Measurements from ENCODE around the gene UQCR11. TPM values are rescaled to one million over a fixed set of nuclear protein-coding genes. Genes with fewer than 3 reads are reported as not detected.

UQCR11 gene
- total RNA-seq, 3 donors from 2014 or later: 59.6 to 117 (median 63.4) TPM

DNA sequence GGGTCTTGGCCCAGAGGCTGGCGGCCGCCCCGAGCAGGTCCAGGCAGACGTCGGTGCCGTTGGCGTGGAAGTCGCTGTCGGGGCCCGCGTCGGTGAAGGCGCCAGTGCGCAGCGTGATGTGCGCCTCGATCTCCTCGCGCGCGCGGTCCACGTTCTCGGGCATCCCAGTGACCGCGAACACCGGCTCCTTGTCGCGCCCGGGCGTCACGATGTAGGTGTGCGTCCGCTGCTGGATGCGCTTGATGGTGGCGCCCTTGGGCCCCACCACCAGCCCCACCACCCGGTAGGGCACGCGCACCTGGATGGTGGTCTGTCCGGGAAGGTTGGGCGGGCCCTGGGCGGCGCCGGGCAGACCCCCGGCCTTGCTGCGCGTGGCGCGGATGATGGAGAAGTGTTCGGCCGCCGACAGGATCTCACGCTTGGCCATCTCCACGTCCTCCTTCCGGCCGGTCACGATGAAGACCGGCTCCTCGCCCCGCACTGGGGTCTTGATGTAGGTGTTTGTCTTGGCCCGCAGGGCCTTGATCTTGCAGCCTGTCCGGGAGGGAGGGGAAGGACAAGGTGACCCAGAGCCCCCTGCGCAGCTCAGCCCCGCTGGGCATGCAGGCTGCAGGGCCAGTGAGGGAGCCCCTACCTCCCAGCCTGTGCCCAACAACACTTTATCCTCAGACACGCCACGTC is 48.7 kb downstream of the UQCR11 start:
- Histone ChIP-seq H3K4me1 (no peaks in the 10 kb centered on the region), H3K36me3 (no peaks in the 10 kb centered on the region), H3K27me3 (no peaks in the 10 kb centered on the region), H3K4me3 (no peak overlapping the region), H3K9me3 (no peaks in the 10 kb centered on the region), H3K27ac (no peak overlapping the region)
- TF ChIP-seq POLR2AphosphoS5 (IDR thresholded peaks at IDR 0.05) (no peak), POLR2A (IDR thresholded peaks at IDR 0.05) (no peak)
- TF ChIP-seq, protein P1, sequence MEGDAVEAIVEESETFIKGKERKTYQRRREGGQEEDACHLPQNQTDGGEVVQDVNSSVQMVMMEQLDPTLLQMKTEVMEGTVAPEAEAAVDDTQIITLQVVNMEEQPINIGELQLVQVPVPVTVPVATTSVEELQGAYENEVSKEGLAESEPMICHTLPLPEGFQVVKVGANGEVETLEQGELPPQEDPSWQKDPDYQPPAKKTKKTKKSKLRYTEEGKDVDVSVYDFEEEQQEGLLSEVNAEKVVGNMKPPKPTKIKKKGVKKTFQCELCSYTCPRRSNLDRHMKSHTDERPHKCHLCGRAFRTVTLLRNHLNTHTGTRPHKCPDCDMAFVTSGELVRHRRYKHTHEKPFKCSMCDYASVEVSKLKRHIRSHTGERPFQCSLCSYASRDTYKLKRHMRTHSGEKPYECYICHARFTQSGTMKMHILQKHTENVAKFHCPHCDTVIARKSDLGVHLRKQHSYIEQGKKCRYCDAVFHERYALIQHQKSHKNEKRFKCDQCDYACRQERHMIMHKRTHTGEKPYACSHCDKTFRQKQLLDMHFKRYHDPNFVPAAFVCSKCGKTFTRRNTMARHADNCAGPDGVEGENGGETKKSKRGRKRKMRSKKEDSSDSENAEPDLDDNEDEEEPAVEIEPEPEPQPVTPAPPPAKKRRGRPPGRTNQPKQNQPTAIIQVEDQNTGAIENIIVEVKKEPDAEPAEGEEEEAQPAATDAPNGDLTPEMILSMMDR (IDR thresholded peaks at IDR 0.05): no peak
- DNase-seq (ENCODE audit: low spot score in 2 of 2): no peak
- intact Hi-C loops (cut with DNase I; ENCODE audit: low total_unique reads): no loop called here

DNA sequence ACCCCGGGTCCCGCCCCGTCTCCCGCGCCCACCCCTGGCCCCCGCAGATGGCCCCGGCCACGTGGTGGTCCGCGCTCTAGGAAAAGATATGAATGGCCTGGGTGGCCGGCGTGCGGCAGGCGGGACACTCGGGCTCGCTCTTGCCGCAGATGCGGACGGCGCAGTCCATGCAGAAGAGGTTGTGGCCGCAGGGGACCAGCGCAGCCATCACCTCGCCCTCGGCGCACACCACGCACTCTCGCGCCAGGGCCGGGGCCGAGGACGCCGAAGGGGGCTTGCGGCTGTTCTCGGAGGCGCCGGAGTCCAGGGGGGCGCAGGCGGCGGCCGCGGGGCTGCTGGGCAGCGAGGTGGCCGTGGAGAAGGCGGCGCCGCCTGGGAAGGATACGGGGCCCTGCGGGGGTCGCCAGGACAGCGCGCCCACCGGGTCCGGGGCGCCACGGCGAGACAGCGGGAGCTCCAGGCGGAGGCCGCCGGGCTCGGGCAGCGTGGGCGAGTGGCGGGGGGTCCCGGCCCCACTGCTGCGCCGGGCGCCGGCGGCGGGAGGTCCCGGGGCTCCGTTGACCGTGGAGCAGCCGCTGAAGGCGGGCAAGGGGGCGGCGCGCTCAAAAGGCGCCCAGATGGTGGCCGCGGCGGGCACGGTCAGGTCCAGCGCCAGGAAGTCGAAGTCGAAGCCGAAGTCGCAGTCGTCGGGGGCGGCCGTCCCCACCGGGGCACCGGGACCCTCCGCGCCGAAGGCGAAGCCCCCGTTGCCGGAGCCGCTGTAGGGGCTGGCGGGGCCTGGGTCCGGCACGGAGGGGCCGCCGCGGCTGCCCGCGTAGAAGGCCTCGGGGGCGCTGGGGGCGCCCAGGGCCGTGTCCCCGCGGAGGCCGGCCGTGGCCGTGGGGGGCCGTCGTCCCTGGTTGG is 49.5 kb downstream of the UQCR11 start:
- Histone ChIP-seq H3K27me3 (no peaks in the 10 kb centered on the region), H3K4me3 (no peak overlapping the region), H3K36me3 (no peaks in the 10 kb centered on the region), H3K4me1 (no peaks in the 10 kb centered on the region), H3K27ac (no peak overlapping the region), H3K9me3 (no peaks in the 10 kb centered on the region)
- no peak for DNase-seq (ENCODE audit: low spot score in 2 of 2)
- intact Hi-C loops (cut with DNase I; ENCODE audit: low total_unique reads): no loop called here
- TF ChIP-seq, protein P1 (IDR thresholded peaks at IDR 0.05): no peak
- TF ChIP-seq POLR2AphosphoS5 (IDR thresholded peaks at IDR 0.05) (no peak), POLR2A (IDR thresholded peaks at IDR 0.05) (no peak)

DNA sequence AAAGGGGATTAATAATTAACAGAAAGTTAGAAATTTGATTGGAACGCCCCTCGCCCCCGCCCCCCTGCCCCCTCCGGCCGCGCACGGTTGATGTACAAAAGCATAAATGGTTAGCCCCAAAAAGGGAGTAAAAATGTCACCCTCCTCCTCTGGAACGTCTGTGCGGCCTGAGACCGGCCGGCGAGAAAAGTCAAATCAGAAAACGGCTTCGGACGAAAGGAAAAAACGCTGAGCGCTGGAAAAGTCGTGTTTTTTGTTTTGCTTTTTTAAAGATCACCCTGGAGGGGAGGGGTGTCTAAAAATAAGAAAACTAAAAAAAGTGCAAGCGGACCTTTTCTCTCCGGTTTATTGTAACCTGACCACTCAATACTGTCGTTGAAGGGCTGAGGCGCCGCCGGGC is 50.3 kb downstream of the UQCR11 start:
- Histone ChIP-seq H3K27ac (no peak overlapping the region), H3K27me3 (no peaks in the 10 kb centered on the region), H3K4me1 (no peaks in the 10 kb centered on the region), H3K4me3 (no peak overlapping the region), H3K9me3 (no peaks in the 10 kb centered on the region), H3K36me3 (no peaks in the 10 kb centered on the region)
- TF ChIP-seq POLR2AphosphoS5 (IDR thresholded peaks at IDR 0.05) (no peak), POLR2A (IDR thresholded peaks at IDR 0.05) (no peak)
- TF ChIP-seq, protein P1 (IDR thresholded peaks at IDR 0.05): no peak
- intact Hi-C loops (cut with DNase I; ENCODE audit: low total_unique reads): no loop called here
- no peak for DNase-seq (ENCODE audit: low spot score in 2 of 2)

DNA sequence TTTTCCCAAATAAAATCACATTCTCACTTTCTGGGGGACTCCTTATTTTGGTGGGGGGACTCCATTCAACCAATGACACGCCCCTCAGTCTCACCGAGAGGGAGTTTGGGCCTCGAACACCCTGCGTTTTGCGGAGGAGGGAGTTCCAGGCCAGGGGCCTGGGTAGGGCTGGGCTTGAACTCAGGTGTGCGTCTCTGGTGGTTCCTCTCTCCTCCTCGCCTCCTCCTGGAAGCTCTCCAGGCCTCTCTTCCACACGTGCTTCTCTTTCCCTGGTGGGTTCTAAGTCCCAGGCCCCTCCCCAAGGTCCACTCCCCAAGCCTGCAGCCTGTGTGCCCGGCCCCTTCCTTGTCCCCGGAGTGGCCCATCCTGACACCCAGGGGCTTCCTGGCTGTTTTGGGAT is 51.8 kb downstream of the UQCR11 start:
- H3K36me3 ChIP-seq: no peaks in the 10 kb centered on the region

More for the DNA sequence above, 51.8 kb downstream of the UQCR11 start:
- Histone ChIP-seq H3K27ac (no peak overlapping the region), H3K27me3 (no peaks in the 10 kb centered on the region), H3K9me3 (no peaks in the 10 kb centered on the region), H3K4me3 (no peak overlapping the region), H3K4me1 (no peaks in the 10 kb centered on the region)
- intact Hi-C loops (cut with DNase I; ENCODE audit: low total_unique reads): no loop called here
- TF ChIP-seq, protein P1 (IDR thresholded peaks at IDR 0.05): no peak
- TF ChIP-seq POLR2A (IDR thresholded peaks at IDR 0.05): no peak
- no peak for TF ChIP-seq POLR2AphosphoS5 (IDR thresholded peaks at IDR 0.05)
- no peak for DNase-seq (ENCODE audit: low spot score in 2 of 2)
